Lower leg skin (tissue), 4 donors: ENCODE data around the gene EPB41L2. TPM values are rescaled to one million over a fixed set of nuclear protein-coding genes. Genes with fewer than 3 reads are reported as not detected.

Source experiments
- DNase-seq, 2 donors: peaks; one replicate each; pipeline ENCODE4 v3.0.0-alpha.2; 2019; ENCODE audit warnings: low spot score in 2 of 2
- H3K4me3 ChIP-seq: fragments of 200-600 bp; sonication (generic); 2 replicates; pipeline ENCODE4 v1.5.1; 2017; ENCODE audit warnings: mild to moderate bottlenecking, low read depth; ENCODE audit not compliant: poor library complexity, severe bottlenecking
- POLR2A ChIP-seq, 2 donors: fragments of 450-650 bp; IDR thresholded peaks; one replicate each; pipeline ENCODE4 v1.6.1; 2016 to 2017; ENCODE audit warnings: antibody characterized with exemption in 2 of 2, mild to moderate bottlenecking in 1 of 2, moderate library complexity in 1 of 2
- WGBS, 2 donors: methylation state at CpG; one replicate each; pipeline ENCODE4 v1.1.5; 2018; 5-methylcytosine and 5-hydroxymethylcytosine counted together
- intact Hi-C: fragments of 100-400 bp; cut with DNase I; formaldehyde crosslinking; loops from one replicate; pipeline ENCODE4 v1.15.0; 2023; ENCODE audit warnings: low total_unique reads
- total RNA-seq, 4 donors: library from RNA; depleted of rRNA; stranded (reverse); fragments of >200 nt; gene quantifications; one replicate each; pipeline ENCODE4 v1.1.0, GENCODE V29; 2016
- TF ChIP-seq, protein P1 (sequence below), 3 donors: fragments of 450-650 bp; IDR thresholded peaks; one replicate each; pipeline ENCODE4 v1.5.1; 2016; ENCODE audit warnings: antibody characterized with exemption in 3 of 3, mild to moderate bottlenecking in 3 of 3, moderate library complexity in 2 of 3

EPB41L2 gene
- total RNA-seq, 4 donors from 2014 or later = 8.6 to 19.4 (median 13.8) TPM

- TF ChIP-seq, protein P1, sequence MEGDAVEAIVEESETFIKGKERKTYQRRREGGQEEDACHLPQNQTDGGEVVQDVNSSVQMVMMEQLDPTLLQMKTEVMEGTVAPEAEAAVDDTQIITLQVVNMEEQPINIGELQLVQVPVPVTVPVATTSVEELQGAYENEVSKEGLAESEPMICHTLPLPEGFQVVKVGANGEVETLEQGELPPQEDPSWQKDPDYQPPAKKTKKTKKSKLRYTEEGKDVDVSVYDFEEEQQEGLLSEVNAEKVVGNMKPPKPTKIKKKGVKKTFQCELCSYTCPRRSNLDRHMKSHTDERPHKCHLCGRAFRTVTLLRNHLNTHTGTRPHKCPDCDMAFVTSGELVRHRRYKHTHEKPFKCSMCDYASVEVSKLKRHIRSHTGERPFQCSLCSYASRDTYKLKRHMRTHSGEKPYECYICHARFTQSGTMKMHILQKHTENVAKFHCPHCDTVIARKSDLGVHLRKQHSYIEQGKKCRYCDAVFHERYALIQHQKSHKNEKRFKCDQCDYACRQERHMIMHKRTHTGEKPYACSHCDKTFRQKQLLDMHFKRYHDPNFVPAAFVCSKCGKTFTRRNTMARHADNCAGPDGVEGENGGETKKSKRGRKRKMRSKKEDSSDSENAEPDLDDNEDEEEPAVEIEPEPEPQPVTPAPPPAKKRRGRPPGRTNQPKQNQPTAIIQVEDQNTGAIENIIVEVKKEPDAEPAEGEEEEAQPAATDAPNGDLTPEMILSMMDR (IDR thresholded peaks at IDR 0.05) = no peak
- TF ChIP-seq POLR2A (IDR thresholded peaks at IDR 0.05) = no peak
- no peak for DNase-seq
- H3K4me3 ChIP-seq = no peak overlapping the region
- intact Hi-C loops = no loop called here
- 82 to 83% methylated on average over 5 of the region's 5 CpGs for WGBS, 2 donors
Measured at GRCh38 chr6:131048459-131048858, 14.6 kb downstream of the EPB41L2 start.

- WGBS, 2 donors = 87 to 92% methylated on average over 2 of the region's 2 CpGs
- H3K4me3 ChIP-seq = no peak overlapping the region
- TF ChIP-seq POLR2A (IDR thresholded peaks at IDR 0.05) = no peak
- TF ChIP-seq, protein P1 (IDR thresholded peaks at IDR 0.05) = no peak
- intact Hi-C loops = no loop called here
- DNase-seq = no peak
Measured at GRCh38 chr6:131045139-131045538, 17.9 kb downstream of the EPB41L2 start.

- TF ChIP-seq, protein P1 (IDR thresholded peaks at IDR 0.05) = no peak
- intact Hi-C loops = no loop called here
- no peak overlapping the region for H3K4me3 ChIP-seq
- DNase-seq = no peak
- 77 to 89% methylated on average over 4 of the region's 4 CpGs for WGBS, 2 donors
Measured at GRCh38 chr6:131043902-131044447, 19.1 kb downstream of the EPB41L2 start.

- WGBS, 2 donors = 56 to 63% methylated on average over 2 of the region's 2 CpGs
- intact Hi-C loops = no loop called here
- H3K4me3 ChIP-seq = no peak overlapping the region
- no peak for TF ChIP-seq POLR2A (IDR thresholded peaks at IDR 0.05)
- TF ChIP-seq, protein P1 (IDR thresholded peaks at IDR 0.05) = no peak
- no peak for DNase-seq
Measured at GRCh38 chr6:131042664-131043063, 20.4 kb downstream of the EPB41L2 start.

GRCh38 chr6:131041814-131042213, 21.2 kb downstream of the EPB41L2 start:
- intact Hi-C loops = no loop called here
- no peak for DNase-seq
- no peak overlapping the region for H3K4me3 ChIP-seq
- 59 to 72% methylated on average over 2 of the region's 2 CpGs for WGBS, 2 donors
- no peak for TF ChIP-seq POLR2A (IDR thresholded peaks at IDR 0.05)
- TF ChIP-seq, protein P1 (IDR thresholded peaks at IDR 0.05) = no peak

DNA sequence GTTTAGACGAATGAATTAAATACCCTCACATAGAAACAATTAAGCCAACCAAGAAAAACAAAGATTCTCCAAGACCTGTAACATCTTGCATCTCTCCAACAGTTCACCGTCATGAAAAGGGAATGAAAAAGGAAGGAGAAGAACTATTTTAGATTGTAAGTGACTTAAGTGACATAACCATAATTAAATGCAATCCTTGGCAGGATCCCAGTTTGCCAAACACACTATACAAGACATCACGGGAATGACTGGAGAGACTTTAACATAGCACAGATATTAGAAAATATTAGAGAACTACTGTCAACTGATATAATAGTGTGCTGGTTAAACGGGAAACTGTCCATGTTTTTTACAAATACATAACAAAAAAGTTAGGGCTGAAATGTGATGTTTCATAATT, 22.2 kb downstream of the EPB41L2 start:
- H3K4me3 ChIP-seq = no peak overlapping the region
- 65 to 68% methylated on average over 4 of the region's 4 CpGs for WGBS, 2 donors
- no peak for DNase-seq
- TF ChIP-seq, protein P1 (IDR thresholded peaks at IDR 0.05) = no peak
- no peak for TF ChIP-seq POLR2A (IDR thresholded peaks at IDR 0.05)
- intact Hi-C loops = no loop called here
